ENCODE data around the gene GPR161. TPM values are rescaled to one million over a fixed set of nuclear protein-coding genes. Genes with fewer than 3 reads are reported as not detected.

Gene GPR161, protein sequence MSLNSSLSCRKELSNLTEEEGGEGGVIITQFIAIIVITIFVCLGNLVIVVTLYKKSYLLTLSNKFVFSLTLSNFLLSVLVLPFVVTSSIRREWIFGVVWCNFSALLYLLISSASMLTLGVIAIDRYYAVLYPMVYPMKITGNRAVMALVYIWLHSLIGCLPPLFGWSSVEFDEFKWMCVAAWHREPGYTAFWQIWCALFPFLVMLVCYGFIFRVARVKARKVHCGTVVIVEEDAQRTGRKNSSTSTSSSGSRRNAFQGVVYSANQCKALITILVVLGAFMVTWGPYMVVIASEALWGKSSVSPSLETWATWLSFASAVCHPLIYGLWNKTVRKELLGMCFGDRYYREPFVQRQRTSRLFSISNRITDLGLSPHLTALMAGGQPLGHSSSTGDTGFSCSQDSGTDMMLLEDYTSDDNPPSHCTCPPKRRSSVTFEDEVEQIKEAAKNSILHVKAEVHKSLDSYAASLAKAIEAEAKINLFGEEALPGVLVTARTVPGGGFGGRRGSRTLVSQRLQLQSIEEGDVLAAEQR
- 9.5 to 17.8 TPM (median 15.2 TPM) in 5 replicates for total RNA-seq (2022; extraction: Qiagen RNA extraction)

DNA sequence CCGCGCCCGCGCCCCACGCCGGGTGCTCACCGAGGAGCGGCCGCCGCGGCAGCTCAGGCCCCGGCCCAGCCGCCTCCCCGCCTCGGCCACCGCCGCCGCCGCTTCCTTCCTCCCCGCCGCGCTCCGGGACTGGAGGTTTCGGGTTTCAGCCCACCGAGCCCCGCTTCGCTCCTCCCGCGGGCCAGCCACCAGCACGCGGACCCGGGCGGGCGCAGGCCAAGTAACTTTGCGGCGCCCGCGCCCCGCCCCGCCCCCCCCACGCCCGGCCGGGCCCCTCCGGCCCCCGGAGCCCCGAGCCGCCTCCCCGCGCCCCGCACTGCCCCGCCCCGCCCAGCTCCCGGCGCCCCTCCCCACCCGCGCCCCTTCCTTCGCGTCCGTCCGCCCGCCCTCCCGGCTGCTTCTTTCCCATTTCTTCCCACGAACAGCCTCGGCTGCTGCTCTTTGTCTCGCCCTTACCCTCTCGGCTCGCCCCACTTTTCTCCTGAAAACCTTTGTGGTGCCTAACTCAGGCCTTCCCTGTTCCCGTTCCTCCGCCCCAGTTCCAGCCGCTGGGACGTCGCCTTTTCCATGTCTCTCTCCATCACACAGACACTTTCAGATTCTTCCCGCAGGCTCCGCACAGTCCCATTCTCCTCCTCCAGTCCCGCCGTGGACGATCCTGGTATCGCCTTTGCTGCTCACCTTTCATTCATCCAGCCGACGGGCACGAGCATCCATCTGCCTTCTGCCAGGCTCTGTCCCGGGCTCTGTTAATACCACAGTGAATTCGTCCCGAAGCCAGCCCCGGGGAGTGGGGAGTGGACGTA is at the start of gene GPR161:
GPR161 (minus strand) TSS at position 222 of the 806 bp plus-strand sequence. CDS start 32,080 bp downstream, outside the sequence.

DNA sequence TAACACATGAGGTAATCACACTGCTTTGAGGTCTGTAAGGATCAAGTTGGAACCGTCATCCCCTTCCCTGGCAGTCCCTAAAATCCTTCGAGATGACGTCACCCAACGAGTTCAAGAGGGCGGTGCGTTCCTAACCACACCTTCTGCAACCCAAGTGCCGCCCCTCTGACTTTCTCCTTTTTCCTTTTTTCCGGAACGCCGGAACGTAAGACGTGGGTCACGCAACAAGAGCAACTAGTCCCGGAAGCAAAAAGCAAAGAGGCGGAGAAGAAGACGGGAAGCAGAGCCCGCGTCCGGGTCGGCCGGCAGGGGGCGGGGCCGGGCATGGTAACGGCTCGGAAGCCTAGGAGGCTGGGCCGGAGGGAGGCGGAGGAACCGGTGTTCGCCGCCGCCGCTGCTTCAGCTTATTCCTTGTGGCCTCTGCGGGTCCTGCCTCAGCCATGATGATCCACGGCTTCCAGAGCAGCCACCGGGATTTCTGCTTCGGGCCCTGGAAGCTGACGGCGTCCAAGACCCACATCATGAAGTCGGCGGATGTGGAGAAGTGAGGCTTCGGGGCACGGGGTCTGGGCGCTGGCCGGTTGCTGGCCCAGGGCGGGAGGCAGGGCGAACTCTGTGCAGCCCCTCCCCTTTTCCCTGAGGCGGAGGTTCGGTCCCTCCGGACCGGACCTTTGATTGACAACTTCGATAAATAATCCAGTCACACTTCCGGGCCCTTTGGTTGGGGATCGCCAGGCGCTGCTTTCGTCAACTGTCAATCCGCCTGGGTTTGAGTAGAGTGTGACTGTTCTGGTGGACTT is 42.1 kb upstream of the GPR161 start, which contains the start of gene TIPRL:
TIPRL (plus strand) TSS at position 325 of the 800 bp plus-strand sequence; CDS start at position 441, 116 bp downstream.

Other genes starting within 250 kb of the GPR161 start
- gene ADCY10, start 222.8 kb downstream of the GPR161 start, total RNA-seq (2022; extraction: Qiagen RNA extraction), result 0.05 to 0.20 TPM (median 0.08 TPM) in 4 of 5 replicates, not detected in the other
- gene DCAF6, start 200.2 kb downstream of the GPR161 start, total RNA-seq (2022; extraction: Qiagen RNA extraction), result 22.8 to 29.1 TPM (median 24.8 TPM) in 5 replicates
- gene MPC2, start 199.9 kb downstream of the GPR161 start, total RNA-seq (2022; extraction: Qiagen RNA extraction), result 48.5 to 84.2 TPM (median 71.2 TPM) in 5 replicates
- 28.7 to 37.6 TPM (median 33.6 TPM) in 5 replicates for gene TIPRL, start 42.0 kb upstream of the GPR161 start, total RNA-seq (2022; extraction: Qiagen RNA extraction)
- gene SFT2D2, start 89.1 kb upstream of the GPR161 start, total RNA-seq (2022; extraction: Qiagen RNA extraction), result 12.1 to 18.6 TPM (median 14.5 TPM) in 5 replicates
- 0.60 to 0.98 TPM (median 0.78 TPM) in 5 replicates for gene TBX19, start 143.9 kb upstream of the GPR161 start, total RNA-seq (2022; extraction: Qiagen RNA extraction)

Data from A549 treated with CORT108297 at 1 μM for 4 hours (cell line).